Measurements from ENCODE around the gene CMKLR1.

DNA sequence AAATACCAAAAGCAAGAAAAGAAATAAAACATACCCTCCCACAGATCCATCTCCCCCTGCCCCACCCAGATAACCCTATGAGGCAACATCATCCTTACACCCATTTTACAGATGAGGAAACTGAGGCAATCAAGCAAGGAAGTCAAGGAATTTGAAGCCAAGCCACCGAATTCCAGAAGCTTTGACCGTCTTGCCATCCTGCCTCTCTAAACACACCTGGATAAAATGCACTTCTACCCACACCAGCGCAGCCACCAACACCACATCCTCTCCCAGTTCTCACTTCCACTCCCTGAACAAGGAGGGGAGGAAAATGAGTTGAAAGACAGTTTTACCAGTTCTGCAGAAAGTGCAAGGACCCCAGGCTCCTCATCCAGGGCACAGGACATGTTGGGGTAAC, 13.6 kb downstream of the CMKLR1 start:
- TF ChIP-seq ZBTB7A (IDR thresholded peaks at IDR 0.05; ENCODE audit: low read depth) (no peak), MAX (IDR thresholded peaks at IDR 0.05) (no peak), EP300 (IDR thresholded peaks at IDR 0.05; ENCODE audit: borderline replicate concordance) (no peak), CREB1 (IDR thresholded peaks at IDR 0.05; ENCODE audit: low read depth) (no peak), TEAD4 (IDR thresholded peaks at IDR 0.05) (no peak), RAD21 (IDR thresholded peaks at IDR 0.05; ENCODE audit: low read depth) (no peak)
- TF ChIP-seq, protein P1, sequence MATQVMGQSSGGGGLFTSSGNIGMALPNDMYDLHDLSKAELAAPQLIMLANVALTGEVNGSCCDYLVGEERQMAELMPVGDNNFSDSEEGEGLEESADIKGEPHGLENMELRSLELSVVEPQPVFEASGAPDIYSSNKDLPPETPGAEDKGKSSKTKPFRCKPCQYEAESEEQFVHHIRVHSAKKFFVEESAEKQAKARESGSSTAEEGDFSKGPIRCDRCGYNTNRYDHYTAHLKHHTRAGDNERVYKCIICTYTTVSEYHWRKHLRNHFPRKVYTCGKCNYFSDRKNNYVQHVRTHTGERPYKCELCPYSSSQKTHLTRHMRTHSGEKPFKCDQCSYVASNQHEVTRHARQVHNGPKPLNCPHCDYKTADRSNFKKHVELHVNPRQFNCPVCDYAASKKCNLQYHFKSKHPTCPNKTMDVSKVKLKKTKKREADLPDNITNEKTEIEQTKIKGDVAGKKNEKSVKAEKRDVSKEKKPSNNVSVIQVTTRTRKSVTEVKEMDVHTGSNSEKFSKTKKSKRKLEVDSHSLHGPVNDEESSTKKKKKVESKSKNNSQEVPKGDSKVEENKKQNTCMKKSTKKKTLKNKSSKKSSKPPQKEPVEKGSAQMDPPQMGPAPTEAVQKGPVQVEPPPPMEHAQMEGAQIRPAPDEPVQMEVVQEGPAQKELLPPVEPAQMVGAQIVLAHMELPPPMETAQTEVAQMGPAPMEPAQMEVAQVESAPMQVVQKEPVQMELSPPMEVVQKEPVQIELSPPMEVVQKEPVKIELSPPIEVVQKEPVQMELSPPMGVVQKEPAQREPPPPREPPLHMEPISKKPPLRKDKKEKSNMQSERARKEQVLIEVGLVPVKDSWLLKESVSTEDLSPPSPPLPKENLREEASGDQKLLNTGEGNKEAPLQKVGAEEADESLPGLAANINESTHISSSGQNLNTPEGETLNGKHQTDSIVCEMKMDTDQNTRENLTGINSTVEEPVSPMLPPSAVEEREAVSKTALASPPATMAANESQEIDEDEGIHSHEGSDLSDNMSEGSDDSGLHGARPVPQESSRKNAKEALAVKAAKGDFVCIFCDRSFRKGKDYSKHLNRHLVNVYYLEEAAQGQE (IDR thresholded peaks at IDR 0.05; ENCODE audit: low read depth) = no peak
